NCI-H187 treated with DMSO at 0.1 percent for 48 hours (cell line): ENCODE data around the gene KMT2A.
A peak's percentile ranks its signal among the peaks of the same experiment; 100 is the strongest.
"Not testable (repeated sequence)": the region's sequence is repeated elsewhere in the genome, so short reads cannot be mapped to it uniquely, and the experiment has no call there.

Source experiments
- DNase-seq: peaks from one replicate; lab custom pipeline; 2025; lab: John Stamatoyannopoulos, UW

Gene KMT2A

DNA sequence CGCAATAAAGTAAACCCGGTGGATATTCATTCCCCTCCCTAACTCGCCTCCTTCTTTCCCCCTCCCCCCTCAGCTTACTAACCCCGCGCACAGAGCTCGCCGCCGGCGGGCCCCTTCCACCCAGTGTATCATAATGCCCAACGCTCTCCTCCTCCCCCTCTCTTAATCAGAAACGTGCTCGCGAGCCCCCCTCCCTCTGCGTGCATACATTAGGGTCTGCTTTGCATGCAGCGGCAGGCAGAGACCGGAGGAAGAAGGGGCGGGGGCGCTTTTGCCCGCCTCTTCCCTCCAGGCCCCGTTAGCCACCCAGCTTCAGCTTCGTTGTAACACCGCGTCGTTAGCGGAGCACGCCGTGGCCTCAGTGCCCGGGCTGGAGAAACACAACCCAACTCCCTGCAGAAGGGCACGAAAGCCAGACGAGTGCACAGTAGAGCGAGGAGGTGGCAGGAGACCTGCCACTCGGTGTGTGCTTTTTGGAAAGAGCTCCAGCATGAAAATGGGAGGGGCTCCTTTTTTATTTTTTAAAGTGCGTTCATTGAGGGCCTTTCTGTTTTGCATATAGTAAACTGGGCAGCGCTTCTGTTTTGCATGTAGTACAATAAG is 901 bp upstream of the KMT2A start:
- DNase-seq, result peak; percentile 63

DNA sequence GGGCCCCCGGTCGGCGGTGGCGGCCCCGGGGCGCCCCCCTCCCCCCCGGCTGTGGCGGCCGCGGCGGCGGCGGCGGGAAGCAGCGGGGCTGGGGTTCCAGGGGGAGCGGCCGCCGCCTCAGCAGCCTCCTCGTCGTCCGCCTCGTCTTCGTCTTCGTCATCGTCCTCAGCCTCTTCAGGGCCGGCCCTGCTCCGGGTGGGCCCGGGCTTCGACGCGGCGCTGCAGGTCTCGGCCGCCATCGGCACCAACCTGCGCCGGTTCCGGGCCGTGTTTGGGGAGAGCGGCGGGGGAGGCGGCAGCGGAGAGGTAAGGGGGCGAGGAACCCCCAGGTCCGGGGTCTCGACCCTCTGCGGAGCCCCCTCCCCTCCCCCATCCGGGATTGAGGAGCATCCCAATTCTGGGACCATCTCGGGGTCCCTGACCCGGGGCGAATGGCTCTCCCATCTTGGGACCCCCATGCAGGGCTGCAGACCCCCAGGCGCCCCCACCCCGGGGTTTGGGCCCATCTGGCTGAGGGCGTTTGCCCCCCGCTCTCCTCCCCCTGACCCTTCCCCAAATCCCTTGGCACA is 431 bp downstream of the KMT2A start:
- DNase-seq, result no peak

DNA sequence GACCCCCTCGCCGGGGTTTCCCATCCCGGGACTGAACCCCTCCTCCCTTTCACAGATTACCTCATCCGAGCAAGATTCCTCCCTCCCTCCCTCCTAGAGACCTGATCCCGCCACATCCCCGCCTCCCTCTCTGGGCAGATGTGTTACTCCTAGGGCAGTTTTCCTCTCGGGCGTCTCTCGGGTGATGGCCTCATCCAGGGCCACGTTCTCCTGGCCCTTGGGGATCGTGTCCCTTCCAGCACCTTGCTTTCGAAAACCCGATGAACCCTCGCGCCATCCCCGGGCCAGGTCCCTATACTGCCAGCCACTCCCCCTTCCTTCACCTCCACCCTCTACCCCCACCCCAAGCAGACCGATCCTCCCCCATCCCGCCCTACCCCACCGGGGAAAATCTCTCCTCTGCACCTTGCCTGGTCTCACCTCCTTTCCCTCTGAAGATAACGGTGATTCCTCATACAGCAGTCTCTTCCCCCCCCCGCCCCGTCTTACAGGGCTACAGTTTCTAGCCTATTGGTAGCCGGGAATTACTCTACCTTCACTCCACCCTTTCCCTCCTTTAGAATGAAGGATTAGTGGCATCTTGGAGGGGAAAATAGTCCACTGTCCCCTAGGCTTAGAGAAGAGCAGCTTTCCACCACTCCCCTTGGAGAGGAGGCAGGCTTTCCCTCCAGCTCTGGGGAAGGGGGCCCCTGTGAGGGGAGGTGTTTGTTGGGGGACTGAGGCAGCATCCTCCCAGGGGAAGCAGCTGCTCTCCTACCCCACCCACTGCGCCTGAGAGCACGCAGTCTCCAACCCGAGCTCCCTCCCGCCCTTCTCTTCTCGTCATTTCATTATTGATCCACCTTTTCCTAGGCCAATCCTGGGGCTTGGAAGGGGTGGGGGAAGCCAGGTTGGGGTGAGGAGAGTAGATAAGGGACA is 1.2 kb downstream of the KMT2A start:
- DNase-seq, result no peak

- no peak for DNase-seq
Measured at GRCh38 chr11:118438314-118438931, 2.1 kb downstream of the KMT2A start.

GRCh38 chr11:118439646-118440045 is 3.4 kb downstream of the KMT2A start:
- no peak for DNase-seq

DNA sequence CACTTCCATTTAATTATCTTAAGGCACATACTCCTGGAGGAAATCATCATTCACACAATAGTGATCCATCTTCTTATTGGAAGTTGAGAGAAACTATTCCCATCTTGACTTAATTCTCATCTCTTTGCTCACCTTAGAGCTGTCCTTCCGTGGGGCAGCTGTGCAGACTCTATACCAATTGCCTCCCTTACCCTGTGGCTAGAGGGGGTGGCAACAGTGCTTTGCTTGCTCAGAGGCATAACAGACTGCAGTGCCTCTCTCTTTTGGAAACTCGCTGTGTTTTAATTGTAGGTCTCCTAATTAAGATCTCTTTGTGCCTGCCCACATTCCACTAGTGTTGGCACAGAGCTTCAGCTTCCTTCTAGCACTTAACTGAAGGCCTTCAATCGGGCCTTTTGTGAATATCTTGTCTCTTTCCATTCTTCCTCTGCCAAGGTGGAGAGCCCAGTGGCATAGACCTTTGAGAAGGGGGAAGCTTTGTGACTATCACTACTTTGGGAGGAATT is 5.5 kb downstream of the KMT2A start:
- no peak for DNase-seq

DNA sequence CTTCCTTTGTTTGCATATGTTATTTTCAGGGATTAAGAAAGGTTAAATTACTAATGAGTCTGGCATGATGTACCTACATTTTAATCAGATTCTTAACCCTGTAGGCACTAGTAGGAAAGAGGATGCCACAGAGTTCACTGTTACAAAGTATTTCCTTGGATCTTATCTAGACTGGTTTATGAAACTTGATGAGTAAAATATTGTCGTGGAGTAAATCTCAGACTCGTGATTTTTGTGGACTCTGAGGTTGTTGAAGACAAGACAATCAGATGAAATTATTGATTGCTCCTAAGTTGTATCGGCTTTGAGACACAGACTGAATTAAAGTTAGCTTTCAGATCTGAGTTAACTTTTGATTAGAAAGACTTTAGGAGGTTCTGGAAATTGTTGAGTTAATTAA is 6.0 kb downstream of the KMT2A start:
- no peak for DNase-seq

DNA sequence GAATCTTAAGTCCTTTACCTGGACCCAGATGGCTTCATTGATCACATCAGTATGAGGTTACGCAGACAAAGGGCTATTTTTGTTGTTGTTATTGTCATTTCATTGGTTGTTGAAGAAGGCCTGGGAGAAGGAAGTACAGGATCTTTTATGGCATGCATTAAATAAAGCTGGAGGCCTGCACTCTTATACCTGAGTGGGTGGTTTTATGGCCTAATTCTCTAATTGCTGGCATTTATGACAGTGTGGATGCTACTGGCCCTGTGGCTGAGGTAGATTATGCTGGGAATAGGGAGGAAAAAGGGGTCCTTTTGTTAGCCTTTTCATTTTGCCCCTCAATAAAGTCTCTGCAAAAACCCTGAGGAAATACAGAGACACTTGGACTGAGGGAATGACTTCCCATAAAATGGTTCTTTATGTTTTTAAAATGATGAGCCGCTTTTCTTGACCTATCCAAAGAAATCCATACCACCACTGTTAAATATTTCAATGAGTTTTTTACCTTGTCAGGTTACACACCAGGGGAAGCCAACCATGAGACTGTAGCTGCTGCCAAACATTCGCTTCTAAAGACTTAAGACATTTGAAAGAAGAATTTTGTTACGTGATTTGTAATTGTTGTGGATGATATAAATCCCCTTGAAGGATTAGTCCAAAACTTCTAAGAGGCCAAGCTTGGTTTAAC is 6.8 kb downstream of the KMT2A start:
- no peak for DNase-seq

DNA sequence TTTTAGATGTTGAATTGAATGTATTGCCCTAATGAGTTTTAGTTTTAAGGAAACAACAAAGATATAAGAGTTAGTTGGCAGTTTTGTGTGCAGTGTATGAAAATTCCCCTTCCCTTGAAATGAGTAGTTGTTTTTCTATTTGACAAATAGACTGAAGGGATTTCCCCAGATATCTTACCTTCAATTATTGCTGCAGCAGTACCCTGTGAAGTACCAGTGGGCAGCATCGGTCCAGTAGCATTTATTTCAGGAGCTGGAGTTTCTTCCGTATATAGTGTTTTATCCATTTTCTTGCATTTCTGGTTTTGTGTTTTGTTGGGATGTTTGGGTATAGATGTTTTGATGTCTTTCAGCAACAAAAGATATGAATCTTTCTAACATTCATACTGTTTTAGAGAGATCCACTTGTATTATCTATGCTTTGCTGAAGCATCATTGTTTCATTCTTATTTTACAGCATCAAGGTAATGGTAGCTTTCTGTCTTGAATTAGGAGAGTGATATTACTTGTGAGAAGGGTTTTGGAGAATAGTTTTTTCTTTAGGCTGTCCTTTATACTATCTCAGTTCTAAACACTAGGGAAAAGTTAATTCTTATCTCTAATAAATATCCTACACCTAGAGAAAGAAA is 7.4 kb downstream of the KMT2A start:
- DNase-seq, result no peak

DNA sequence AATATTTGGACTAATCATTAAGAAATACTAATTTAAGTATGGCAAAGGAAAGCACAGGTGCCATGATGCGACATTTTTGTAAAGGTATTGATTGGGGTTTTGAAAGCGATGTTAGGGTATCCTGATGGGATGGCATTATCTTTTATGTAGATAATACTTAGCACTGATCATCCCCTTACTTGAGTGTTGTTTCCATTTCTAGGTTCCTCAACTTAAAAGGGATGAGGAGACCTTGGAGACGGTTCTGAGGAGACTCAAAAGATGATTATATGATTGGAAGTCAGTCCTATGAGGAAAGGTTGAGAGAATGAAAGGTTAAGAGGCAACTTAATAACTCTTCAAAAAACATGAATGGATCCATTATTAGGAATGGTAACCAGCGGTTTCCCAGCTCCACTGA is 11.1 kb downstream of the KMT2A start:
- no peak for DNase-seq

GRCh38 chr11:118448294-118448693 is 12.0 kb downstream of the KMT2A start:
- DNase-seq, result no peak

GRCh38 chr11:118449316-118449918 is 13.1 kb downstream of the KMT2A start:
- DNase-seq, result no peak

DNA sequence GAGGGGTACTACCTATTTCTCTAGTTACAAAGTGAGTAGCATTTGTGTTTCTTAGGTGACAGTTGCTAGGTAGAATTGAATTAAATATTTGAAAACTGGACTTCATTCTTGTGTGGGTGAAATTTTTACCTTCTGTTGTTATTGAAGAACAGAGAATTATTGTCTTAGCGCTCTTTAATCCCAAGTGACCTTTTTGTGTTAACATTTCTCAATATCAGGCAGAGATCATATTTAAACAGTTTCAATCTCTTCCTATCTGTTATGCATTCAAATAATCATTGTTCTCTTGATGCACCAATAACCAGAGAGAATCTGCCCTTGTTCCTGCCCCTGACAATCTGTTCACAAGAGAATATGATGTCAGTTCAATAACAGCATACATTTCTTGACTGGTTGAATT is 14.2 kb downstream of the KMT2A start:
- DNase-seq, result no peak

DNA sequence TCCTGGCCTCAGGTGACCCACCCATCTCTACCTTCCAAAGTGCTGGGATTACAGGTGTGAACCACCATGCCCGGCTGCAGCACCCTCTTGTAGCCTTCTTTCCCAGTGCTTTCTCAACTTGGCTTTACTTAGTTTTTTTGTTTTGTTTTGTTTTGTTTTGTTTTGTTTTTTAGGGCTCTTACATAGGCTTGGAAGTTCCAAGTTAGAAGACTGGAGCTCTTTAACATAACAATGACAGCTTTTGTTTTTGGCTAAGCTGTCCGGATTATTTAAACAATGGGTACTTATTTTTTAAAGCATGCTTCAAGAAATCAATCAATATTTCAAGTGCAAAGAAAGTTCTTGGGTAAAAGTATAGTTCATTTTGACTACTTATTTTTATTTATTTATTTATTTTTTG is 25.9 kb downstream of the KMT2A start:
- no peak for DNase-seq

- DNase-seq, result not testable (repeated sequence)
Measured at GRCh38 chr11:118468968-118469367, 32.7 kb downstream of the KMT2A start.

DNA sequence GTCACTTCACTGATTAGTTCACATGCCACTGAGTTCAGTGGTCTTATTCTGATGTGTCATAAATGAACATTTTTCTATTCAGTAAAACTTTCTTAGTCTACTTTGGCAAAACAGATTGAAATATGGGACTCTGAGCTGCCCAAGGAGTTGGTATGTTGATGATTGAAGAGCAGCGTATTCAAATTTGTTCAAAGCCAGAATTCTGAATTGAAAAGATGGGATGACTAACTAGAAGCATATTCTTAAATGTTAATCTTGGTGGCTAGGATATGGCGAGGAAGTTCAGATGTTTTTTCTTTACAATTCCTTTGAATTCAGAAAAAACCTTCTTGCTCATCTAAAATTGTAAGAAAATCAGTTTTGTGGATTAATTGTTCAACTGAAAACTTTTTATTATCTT is 34.7 kb downstream of the KMT2A start:
- DNase-seq, result no peak

GRCh38 chr11:118473537-118473936 is 37.2 kb downstream of the KMT2A start:
- DNase-seq, result no peak

DNA sequence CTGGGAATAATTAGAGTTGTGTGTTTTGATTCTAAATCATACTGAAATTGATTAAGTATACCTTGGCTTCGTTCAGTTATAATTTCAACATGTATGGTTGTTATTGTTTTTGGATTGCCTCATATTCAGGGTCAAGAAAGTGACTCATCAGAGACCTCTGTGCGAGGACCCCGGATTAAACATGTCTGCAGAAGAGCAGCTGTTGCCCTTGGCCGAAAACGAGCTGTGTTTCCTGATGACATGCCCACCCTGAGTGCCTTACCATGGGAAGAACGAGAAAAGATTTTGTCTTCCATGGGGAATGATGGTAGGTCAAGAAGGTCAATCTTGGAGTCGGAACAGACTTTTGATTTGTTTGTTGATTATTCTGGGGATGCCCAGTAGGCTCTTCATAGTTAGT is 40.4 kb downstream of the KMT2A start:
- DNase-seq, result no peak

GRCh38 chr11:118481238-118481637 is 44.9 kb downstream of the KMT2A start:
- DNase-seq, result not testable (repeated sequence)

DNA sequence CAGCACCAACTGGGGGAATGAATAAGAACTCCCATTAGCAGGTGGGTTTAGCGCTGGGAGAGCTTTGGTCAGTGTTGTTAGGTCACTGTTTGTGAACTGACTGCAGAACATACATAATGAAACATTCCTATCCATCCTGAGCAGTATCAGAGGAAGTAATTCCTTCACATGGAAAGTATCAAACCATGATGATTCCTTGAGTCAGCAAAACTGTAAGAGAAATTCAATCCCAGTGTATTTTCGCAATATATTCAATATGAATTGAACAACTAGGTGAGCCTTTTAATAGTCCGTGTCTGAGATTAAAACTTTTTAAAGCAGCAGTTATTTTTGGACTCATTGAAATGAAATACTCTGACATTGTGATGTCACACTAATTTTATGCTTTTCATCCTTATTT is 48.1 kb downstream of the KMT2A start:
- no peak for DNase-seq

DNA sequence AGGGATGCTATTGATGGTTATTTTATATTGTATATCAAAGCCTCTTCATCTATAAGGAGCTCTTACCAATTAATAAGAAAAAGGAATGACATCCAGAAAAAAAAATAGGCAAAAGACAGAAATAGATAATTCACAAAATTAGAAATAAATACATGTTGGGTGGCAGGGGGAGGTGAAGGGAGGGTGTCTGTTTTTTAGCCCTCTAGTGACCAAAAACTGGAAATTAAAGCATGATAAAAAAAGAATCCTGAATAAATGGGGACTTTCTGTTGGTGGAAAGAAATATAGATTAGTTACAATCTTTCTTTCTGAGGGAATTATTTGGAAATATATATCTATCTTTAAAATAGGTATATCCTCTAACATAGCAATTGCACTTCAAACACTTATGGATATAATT is 49.0 kb downstream of the KMT2A start:
- no peak for DNase-seq
